Stimulated activated CD4-positive, alpha-beta T cell treated with anti-CD3 and anti-CD28 coated beads, TNF-alpha, amount 100 ng/mL, for 1 hour (primary cell): Measurements from ENCODE around the gene MGAT5.

Experiments
- DNase-seq, 3 donors: peaks; one replicate each; pipeline ENCODE4 v3.0.0-alpha.2; 2020; ENCODE audit warnings: low read depth in 3 of 3, low spot score in 1 of 3

Gene MGAT5

DNA sequence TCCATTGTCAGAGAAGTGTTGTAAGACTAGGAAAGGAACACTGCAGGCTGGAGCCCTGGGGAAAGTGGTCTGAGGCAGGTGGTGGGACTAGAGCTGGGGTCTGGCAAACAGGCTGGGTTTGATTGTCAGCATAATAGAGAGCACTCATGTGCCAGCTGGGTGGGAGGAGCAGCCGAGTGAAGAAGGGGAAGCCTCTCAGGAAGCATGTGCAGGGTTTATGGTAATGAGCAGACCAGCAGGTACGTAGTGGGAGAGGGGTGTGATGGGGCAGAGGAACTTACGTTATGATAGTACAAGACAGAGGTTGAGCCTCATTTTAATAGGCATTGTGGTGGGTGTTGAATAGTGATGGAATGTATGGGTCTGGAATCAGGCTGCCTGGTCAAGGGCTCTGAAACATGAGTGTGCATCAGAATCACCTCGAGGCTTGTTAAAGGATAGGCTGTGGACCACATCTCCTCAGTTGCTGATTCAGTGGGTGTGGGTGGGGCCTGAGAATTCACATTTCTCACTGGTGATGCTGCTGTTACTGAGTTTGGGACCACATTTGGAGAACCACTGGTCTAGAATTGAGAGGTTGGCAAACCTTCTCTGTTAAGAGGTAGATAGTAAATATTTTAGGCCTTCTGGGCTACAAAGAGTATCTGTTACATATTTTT lies 1.7 kb upstream of the MGAT5 start:
- DNase-seq: no peak

DNA sequence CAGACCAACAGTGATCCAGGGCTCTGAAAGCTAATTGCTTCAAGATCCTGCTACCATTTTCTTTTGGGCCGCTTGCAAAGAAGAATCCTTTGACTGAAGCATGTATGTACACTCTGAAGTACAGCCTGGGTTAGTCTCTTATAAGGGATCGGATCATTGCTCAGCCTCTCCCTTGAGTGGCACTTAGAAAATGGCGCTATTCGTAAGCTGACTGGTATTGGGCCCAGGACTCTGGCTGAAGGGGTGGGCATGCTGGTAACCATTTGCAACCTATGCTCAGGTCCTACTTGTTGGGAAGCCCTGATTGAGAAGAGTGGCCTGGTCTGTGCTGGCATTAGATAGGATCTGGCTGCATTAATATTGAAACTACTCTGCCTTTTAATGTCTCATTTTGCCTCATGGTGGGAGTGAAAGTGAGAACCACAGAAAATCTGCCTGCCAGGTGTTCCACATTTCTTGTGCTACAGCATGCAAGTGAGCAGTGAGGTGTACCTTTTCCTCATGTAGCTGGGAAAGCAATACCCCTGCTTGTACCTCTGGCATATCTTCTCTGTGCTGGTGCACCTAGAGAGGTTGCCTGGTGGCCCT lies 661 bp upstream of the MGAT5 start:
- no peak for DNase-seq

DNA sequence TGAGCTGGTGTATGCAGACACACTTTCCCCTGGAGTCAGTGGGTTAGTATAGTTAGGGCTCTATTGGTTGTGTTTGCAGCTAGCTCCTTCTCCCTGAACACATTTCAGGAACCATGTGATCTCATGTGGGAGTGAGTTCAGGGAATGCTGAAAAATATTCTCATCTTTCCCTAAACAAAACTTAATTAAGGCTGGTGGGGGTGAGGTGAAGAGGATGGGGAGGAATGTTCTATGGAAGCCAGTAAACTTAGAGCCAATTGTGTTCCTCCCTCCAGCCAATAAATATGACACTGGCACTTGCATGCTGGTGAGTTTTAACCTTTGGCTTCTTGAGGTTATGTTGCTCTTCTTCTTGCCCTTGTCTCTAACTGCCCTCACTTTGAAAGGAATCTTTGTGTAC lies 952 bp downstream of the MGAT5 start:
- DNase-seq: no peak

DNA sequence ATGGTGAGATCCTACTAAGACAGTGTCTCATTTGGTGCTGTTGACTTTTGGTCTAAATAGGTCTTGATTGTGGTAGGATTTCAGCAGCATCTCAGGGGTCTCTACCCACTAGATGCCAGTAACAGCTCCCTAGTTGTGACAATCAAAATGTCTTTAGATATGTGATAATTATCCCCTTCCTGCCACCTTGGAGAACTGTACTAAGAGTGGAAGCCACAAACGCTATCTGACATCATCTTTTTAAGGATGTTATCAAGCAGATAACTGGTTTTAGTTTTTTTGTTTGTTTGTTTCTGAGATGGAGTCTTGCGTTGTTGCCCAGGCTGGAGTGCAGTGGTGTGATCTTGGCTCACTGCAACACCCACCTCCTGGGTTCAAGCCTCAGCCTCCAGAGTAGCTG lies 3.1 kb downstream of the MGAT5 start:
- DNase-seq: no peak

DNA sequence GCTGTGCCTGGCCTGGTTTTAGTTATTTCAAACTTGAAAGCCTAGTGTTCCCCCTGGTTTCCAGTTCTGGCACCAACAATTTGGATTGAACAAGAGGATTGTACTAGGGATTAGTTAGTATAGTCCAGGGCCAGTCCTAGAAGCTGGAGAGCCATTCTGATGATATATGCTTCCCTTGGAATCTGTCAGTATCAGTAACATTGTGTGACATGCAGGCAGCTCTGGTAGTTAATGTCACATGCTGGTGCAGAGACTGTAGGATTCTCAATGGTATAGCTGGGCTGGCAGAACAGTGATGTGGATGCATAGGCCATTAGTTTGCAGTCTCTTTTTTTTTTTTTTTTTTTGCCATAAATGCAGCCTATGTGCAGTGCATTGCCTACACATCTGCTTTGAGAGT lies 3.6 kb downstream of the MGAT5 start:
- no peak for DNase-seq

DNA sequence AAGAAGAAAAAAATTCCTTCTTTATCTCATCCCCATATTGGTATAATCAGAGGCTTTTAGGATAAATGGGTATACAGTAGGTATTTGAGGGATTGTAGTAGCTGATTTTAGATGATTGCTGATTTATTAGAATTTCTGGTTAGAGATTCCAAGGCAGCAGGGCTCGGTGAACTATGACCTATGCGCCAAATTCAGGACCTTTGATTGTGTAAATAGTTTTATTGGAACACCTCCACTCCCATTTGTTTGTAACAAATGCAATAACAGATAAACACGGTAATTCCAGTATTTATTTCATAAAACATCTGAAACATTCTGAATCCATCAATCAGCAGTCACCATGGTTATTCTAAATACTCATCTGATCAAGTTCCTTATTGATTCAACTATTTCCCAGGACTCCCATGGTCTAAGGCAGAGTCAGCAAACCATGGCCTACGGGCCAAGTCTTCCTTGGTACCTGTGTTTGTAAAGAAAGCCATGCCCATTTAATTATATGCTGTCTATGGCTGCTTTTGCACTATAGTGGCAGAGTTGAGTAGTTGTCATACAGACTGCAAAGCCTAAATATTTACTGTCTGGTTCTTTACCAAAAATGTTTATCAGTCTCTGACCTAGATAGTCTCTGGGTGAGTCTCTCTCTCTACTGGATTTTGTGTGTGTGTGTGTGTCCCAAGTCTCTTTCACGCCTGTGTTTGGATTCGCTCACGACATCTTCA lies 4.3 kb downstream of the MGAT5 start:
- no peak for DNase-seq

DNA sequence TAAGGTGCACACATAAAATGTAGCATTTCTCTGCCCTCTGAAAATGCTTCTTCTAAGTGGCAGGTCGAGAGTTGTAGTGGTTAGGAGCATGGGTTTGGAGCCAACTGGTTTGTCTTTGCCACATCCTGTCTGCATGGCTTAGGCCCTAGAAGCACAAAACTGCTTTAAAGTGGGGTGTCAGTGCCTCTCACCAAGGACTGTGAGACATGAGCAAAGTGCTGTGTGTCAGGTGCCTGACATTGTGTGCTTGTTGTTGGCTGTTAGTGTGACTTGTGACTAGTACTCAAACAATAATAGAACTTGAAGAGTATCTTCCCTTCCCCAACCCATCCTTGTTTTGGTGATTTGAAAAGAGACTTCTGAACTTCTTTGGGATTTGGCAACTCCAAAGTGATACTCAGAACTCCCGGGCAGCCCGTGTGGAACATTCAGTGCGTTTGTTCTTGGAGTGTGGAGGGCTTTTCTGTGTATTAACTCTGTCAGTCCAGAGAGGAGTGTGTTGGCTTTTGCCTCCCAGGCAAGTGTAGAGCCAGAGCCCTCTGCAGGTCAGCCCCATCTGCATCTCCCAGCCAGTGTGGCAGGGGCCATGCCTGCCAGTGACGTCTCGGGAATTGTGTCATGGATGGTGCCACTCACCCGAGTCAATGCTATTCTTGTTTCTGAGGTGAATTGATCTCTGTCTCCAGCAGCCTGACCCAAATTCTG lies 5.0 kb downstream of the MGAT5 start:
- DNase-seq: peak in 2 of 3 donors; percentile 34 to 46

DNA sequence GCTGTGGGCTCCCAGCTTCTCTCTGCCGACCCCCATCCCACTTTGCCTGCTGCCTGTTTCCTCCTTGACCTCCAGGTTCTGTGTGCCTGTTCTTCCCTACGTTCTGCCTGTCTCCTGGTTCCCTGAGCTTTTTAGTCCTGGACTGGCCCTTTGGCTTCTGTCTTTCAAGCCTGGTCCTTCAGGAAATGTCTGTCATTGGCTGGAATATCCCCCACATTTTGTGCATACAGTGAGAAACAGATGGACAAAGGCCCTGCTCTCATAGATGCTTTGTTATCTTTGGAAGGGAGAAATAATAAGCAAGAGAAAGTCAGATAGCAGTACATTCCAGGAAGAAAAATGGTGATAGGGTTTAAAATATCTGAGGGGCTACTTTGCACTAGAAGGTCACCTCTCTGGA lies 5.7 kb downstream of the MGAT5 start:
- no peak for DNase-seq

DNA sequence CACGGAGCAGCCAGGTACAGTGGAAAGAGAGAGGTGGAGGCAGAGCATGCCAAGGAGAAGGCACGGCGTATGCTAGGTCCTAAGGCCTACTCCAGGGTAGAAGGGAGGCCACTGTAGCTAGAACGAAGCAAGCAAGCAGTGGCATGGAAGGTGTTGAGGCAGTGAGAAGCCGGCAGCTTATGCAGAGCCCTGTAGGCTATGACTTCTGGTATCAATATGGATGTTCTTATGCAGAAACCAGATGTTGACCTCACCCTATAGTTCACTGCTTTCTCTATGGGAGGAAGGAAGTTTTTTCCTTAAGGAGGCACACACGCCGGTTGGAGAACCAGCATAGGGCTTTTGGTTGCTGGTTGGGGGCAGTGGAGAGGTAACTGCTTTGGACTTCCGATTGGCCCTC lies 6.1 kb downstream of the MGAT5 start:
- no peak for DNase-seq

DNA sequence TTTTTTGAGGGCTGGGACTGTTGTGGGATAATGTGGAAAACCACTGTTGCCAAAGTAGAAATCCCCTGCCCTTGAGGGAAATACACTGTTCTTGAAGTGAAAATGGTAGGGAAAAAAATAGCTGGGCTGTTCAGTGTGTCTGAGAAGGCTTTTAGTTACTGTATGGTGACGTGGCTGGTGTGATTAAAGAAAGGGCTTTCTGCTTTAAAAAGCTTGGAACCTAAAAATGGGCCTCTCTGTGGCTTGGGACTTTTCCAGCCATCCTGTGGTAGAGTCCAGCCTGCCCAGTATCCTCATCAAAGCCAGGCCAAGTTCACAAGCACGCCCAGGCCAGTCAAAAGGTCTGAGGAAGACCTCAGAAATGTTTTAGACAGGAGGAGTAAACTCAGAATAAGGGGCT lies 6.8 kb downstream of the MGAT5 start:
- no peak for DNase-seq

DNA sequence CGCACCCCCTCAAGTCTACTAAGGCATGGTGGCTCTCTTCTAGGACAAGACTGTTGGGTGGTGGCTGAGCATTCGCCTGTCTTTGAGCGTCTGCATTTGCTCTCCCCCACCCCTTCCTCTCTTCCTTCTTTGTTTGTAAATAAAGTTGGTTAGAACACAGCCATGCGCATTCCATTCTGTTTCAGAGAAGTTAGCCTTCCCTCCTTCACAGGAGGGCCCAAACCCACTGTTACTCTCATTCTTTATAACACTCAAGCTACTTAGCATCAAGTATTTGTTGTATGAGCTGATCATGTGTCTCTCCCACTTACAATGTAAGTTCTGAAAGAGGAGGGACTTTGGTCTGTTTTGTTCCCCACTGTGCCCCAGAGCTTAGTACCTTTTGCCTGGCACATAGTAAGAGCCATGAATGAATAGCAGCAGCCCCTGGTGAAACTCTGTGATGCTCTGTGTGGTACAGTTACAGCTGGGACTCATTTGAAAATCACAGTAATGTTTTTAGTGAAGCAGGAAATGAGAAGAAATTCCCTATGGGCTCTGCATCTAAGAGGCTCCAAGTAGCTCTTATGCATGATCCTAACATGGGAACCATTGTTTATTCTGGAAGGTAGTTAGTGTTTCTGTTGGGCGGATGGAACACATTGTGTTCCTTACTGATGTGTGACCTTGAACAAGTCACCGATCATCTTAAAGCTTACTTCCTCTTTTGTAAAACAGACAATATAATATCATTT lies 7.7 kb downstream of the MGAT5 start:
- DNase-seq: no peak

DNA sequence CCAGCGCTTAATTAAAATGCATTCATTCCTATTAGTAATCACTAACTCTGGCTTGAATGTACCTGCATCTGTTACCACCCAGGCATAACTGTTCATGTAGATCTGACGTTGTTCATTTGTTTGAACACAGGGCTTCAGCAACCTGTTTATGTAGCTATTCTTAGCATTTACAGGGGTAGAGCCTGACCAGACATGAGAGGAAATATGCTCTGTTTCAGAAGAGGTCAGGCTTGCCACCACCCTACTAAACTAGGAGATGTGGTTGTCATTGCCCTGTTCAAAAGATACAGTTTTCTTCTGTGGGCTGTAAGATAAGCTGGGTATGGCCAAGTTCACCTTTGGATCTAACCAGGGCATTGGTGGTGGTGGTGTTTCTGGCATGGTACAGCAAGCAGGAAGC lies 8.8 kb downstream of the MGAT5 start:
- no peak for DNase-seq

DNA sequence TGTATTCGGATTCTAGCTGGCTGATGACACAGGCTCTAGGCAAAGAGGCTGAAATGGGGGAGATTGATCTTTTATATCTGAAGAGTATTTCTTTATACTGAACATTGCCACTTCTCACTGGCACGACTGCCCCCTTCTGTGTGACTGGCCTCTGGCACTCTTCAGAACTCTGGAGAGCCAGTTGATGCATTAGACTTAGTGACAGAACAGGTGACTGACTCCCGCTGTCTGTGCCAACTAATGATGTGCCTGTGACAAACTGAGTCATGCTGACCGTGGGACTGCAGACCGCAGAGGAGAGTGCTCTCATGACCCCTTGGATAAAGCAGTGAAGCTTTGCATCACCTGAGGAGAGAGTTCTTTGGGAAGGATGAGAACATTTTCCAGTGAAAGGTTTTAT lies 14.4 kb downstream of the MGAT5 start:
- no peak for DNase-seq

DNA sequence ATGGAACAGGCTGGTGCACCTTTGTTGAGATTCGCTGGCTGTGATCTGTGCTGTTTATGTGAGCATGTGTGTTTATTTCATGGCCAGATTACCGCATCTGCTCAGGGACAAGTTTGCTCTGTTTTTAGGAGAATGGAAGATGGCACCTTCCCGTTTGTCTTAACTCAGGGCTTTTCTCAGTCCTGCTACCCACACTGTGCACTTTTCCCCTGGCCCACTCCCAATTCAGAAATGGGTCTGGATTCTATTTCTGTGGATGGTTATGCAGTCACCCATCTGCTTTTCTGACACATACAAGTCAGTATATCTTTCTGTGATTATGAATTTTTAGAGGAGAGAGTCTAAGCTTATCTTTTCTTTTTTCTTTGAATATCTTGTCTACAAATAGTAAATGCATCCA lies 15.4 kb downstream of the MGAT5 start:
- no peak for DNase-seq

DNA sequence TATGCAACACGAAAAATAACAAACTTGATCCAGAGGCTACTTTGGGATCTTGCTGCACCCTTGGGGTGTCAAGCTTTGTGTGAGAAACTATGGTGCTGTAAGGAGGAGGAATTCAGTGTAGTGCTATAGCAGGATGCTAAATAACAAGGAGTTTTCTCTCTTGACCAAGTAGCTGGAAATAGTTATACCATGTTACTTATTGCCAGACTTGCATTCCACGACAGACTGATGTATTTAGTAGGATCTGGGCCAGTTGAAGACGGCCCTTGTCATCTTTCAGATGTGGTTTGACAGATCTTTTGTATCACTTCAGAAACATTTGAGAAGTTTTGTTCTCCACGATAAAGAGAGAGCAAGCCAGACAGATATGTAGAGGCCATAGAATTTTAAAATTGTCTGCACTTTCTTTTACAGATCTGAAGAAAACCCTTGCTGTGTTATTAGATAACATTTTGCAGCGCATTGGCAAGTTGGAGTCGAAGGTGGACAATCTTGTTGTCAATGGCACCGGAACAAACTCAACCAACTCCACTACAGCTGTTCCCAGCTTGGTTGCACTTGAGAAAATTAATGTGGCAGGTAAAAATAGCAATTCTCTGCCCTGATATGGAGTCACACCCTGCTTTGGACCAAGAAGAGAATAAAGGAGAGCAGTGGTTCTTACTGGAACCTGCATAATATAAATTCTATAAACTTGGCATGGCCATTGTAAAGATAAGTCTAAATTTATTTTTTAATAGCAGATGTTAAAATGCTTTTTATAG lies 16.3 kb downstream of the MGAT5 start:
- no peak for DNase-seq

DNA sequence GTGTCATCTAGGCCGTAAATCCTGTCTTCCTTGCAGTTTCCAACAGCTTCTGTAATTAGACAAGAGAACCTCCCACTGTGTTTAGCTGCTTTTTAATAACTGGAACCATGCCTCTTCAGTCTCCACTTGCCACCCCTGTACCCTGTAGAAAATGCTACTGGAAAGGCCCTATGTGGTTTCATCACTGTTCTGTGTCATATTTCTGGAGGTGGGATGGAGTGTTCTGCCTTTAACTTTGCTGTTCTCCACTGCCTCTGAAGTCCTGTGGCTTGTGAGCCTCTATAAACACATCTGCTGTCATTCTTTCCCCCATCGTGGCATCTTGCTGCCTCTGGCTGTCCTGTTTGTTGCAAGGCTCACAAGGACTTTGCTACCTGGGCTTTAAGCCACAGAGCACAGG lies 17.9 kb downstream of the MGAT5 start:
- DNase-seq: no peak

DNA sequence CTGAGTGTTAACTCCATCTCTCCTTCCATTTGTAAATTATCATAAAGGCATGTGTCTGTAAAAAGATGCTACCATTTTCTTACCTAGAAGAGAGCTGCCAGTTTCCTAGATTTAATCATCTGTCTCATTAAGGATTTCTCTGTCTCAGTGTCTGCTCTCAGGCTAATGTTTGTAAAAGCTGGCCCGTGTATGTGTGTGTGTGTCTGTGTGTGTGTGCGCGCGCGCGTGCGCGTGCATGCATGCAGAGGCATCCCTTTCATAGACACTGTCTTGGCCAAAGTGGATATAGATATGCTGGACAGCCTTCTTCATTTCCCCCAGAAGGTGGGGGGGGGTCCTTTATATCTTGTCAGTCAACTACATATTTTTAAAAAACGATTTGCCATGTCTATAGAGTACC lies 18.9 kb downstream of the MGAT5 start:
- no peak for DNase-seq

DNA sequence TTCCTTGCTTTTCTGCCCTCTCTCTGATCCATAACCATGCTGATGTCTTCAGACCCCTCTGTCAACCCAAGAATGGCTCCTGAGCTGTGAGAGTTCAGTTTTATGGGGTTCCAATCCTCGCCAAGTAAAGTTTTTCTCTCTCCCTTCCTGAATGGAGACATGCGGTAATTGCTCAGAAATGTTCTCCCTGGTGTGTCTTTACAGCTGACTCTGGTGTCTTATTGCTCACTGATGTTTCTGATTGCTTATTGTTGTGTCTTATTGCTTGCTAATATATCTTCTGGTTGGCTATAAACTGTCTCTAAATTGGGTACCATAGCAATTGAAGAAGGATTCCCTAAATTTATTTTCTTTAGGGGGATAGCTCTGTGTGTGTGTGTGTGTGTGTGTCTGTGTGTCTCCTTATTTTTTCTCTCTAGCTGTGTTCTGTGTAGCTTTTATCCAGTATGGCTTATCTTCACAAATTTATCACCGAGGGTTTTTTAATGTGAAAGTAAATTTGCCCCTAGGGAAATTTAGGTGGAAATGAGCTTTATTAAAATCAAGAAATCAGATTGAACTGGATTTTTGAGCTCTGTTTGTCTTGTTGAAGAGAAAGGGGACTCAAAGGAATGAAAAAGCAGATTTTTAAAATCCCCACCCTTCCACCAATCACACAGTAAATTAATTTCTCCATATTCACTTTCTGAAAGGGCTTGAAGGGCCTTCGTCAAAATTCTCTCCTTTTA lies 19.5 kb downstream of the MGAT5 start:
- DNase-seq: no peak

DNA sequence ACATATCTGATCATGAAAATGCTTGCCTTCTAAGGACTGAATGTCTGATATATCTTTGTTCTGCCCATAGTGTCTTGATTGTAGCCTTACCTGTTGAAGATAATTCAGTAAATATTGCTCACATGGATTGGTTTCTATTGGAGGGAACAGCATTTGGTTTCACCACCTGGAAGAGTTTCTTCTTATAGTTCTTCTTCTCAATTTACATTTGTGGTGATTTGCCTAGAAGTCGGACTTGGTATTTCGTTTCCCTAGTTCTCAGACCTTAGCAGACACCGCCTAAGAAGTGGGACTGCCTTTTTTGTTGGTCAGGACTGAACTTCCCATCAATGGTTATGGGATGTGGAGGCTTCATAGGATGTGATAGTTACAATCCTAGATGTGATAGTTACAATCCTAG lies 20.2 kb downstream of the MGAT5 start:
- DNase-seq: no peak
